Neural progenitor cell (in vitro differentiated cells): Measurements from ENCODE around the gene UNC13C. TPM values are rescaled to one million over a fixed set of nuclear protein-coding genes. Genes with fewer than 3 reads are reported as not detected.

ENCODE experiments used
- DNase-seq: peaks from one replicate; pipeline ENCODE4 v3.0.0-alpha.2; 2016; ENCODE audit warnings: low spot score
- H2AFZ ChIP-seq: fragments of 200-600 bp; sonication (generic); replicated peaks from 2 replicates; pipeline ENCODE4 v1.6.1; 2016; ENCODE audit warnings: antibody characterized with exemption
- H3F3A ChIP-seq: fragments of 200-600 bp; sonication (generic); 2 replicates; pipeline ENCODE4 v1.6.1; 2016; ENCODE audit warnings: antibody characterized with exemption, low read depth
- H3K27ac ChIP-seq: fragments of 200-600 bp; sonication (generic); 2 replicates; pipeline ENCODE4 v1.5.1; 2016; ENCODE audit warnings: mild to moderate bottlenecking
- H3K27me3 ChIP-seq: fragments of 200-600 bp; sonication (generic); 2 replicates; pipeline ENCODE4 v1.6.1; 2016; ENCODE audit warnings: mild to moderate bottlenecking, moderate library complexity
- H3K36me3 ChIP-seq: fragments of 200-600 bp; sonication (generic); 2 replicates; pipeline ENCODE4 v1.5.1; 2016
- H3K4me1 ChIP-seq: fragments of 200-600 bp; sonication (generic); 2 replicates; pipeline ENCODE4 v1.6.1; 2016; ENCODE audit warnings: mixed run types
- H3K4me2 ChIP-seq: fragments of 200-600 bp; sonication (generic); 2 replicates; pipeline ENCODE4 v1.6.1; 2016
- H3K4me3 ChIP-seq: fragments of 200-600 bp; sonication (generic); 2 replicates; pipeline ENCODE4 v1.5.1; 2016
- H3K79me2 ChIP-seq: fragments of 200-600 bp; sonication (generic); 2 replicates; pipeline ENCODE4 v1.6.1; 2016; ENCODE audit warnings: low read depth
- H3K9ac ChIP-seq: fragments of 200-600 bp; sonication (generic); 2 replicates; pipeline ENCODE4 v1.6.1; 2016
- H3K9me3 ChIP-seq: fragments of 200-600 bp; sonication (generic); 2 replicates; pipeline ENCODE4 v1.5.1; 2016; ENCODE audit warnings: low read depth
- H4K20me1 ChIP-seq: fragments of 200-600 bp; sonication (generic); 2 replicates; pipeline ENCODE4 v1.6.1; 2016; ENCODE audit warnings: low read depth
- H3K27ac Mint-ChIP-seq: 3 replicates; pipeline ENCODE4 v1.8.0; 2021; ENCODE audit warnings: mixed read lengths
- H3K27me3 Mint-ChIP-seq: 2 replicates; pipeline ENCODE4 v1.8.0; 2022; ENCODE audit warnings: low read depth, mild to moderate bottlenecking, inconsistent platforms, moderate library complexity, mixed read lengths; ENCODE audit not compliant: insufficient read depth
- H3K36me3 Mint-ChIP-seq: 3 replicates; pipeline ENCODE4 v1.8.0; 2021; ENCODE audit warnings: mixed read lengths
- H3K4me1 Mint-ChIP-seq: 3 replicates; pipeline ENCODE4 v1.8.0; 2021; ENCODE audit warnings: mixed read lengths
- H3K4me3 Mint-ChIP-seq: 3 replicates; pipeline ENCODE4 v1.8.0; 2021; ENCODE audit warnings: mild to moderate bottlenecking, moderate library complexity, mixed read lengths
- H3K9me3 Mint-ChIP-seq: 3 replicates; pipeline ENCODE4 v1.8.0; 2020; ENCODE audit warnings: mixed read lengths
- EZH2 ChIP-seq: fragments of 200-600 bp; sonication (generic); IDR thresholded peaks from 2 replicates; pipeline ENCODE4 v1.6.1; 2017; ENCODE audit warnings: antibody characterized with exemption, mild to moderate bottlenecking, moderate library complexity
- EZH2phosphoT487 ChIP-seq: fragments of 200-600 bp; sonication (generic); IDR thresholded peaks from 2 replicates; pipeline ENCODE4 v1.6.1; 2017; ENCODE audit warnings: antibody characterized with exemption
- total RNA-seq: library from RNA; depleted of rRNA; stranded (reverse); fragments of >200 nt; gene quantifications from 2 replicates; pipeline ENCODE4 v1.2.3, GENCODE V29; 2015; ENCODE audit warnings: low replicate concordance
- TF ChIP-seq, protein P1 (sequence below): fragments of 200-600 bp; sonication (generic); IDR thresholded peaks from 2 replicates; pipeline ENCODE4 v1.5.1; 2017; ENCODE audit warnings: antibody characterized with exemption, mild to moderate bottlenecking

Gene UNC13C
- total RNA-seq, 1 donor from 2014 or later = not detected

DNA sequence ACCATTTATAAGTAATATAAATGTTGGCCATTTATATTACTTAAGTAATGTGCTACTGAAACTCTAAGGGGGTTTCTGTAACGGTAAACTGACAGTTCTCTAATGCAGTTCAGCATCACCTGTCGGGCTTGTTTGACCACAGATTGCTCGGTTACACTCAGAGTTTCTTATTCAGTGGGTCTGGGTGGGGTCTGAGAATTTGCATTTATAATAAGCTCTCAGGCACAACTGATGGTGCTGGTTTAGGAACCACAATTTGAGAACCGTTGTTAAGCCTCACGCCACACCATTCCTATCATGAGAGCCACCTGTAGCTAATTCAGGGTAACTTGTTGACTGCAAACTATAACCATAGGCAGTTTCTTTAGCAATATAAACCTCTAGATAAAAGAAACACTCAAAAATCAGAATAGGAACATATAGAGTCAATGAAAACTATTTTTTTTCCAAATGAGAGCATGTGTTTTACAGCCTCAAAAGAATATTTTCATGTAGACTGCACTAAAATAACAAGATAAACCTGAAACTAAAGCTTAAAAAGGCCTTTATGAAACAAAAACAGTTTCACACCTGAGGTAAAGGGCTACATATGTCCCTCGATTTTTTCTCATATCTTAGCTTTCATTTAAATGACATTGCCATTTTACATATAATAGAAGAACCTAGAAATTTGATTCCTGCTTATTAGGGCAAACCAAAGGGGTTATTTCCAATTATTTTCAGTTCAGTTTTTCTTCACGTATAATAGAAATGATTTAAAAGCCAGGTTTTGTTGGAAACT lies 604.8 kb downstream of the UNC13C start:
- Mint-ChIP-seq H3K27me3 (no peaks in the 10 kb centered on the region), H3K9me3 (no peaks in the 10 kb centered on the region), H3K27ac (no peak overlapping the region), H3K4me3 (no peak overlapping the region), H3K4me1 (no peaks in the 10 kb centered on the region), H3K36me3 (no peaks in the 10 kb centered on the region)
- no peak overlapping the region for H3K9ac ChIP-seq
- H3K4me1 ChIP-seq = no peaks in the 10 kb centered on the region
- no peak overlapping the region for H3K4me3 ChIP-seq
- no peaks in the 10 kb centered on the region for H3K36me3 ChIP-seq
- peaks cover 16% of the 10 kb centered on the region for H3K9me3 ChIP-seq
- DNase-seq = no peak
- H3F3A ChIP-seq = no peaks in the 10 kb centered on the region
- H3K27me3 ChIP-seq = no peaks in the 10 kb centered on the region
- no peaks in the 10 kb centered on the region for H4K20me1 ChIP-seq
- no peak overlapping the region for H2AFZ ChIP-seq
- H3K79me2 ChIP-seq = no peaks in the 10 kb centered on the region
- TF ChIP-seq, protein P1, sequence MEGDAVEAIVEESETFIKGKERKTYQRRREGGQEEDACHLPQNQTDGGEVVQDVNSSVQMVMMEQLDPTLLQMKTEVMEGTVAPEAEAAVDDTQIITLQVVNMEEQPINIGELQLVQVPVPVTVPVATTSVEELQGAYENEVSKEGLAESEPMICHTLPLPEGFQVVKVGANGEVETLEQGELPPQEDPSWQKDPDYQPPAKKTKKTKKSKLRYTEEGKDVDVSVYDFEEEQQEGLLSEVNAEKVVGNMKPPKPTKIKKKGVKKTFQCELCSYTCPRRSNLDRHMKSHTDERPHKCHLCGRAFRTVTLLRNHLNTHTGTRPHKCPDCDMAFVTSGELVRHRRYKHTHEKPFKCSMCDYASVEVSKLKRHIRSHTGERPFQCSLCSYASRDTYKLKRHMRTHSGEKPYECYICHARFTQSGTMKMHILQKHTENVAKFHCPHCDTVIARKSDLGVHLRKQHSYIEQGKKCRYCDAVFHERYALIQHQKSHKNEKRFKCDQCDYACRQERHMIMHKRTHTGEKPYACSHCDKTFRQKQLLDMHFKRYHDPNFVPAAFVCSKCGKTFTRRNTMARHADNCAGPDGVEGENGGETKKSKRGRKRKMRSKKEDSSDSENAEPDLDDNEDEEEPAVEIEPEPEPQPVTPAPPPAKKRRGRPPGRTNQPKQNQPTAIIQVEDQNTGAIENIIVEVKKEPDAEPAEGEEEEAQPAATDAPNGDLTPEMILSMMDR = no peak
- TF ChIP-seq EZH2 (no peak), EZH2phosphoT487 (no peak)
- no peak overlapping the region for H3K27ac ChIP-seq
- H3K4me2 ChIP-seq = no peak overlapping the region

DNA sequence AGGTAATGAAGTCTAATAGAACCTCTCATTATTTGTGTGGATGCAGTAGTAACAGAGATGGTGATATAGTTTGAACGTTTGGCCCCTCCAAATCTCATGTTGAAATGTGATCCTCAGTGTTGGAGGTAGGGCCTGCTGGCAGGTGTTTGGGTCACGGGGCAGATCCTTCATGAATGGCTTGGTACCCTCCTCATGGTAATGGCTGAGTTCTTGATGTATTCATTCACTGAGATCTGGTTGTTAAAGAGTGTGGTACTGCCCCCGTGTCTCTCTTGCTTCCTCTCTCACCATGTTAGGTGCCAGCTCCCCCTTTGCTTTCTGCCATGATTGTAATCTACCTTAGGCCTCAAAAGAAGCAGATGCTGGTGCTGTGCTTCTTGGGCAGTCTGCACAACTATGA lies 606.8 kb downstream of the UNC13C start:
- H3K27ac ChIP-seq = no peak overlapping the region
- no peaks in the 10 kb centered on the region for H4K20me1 ChIP-seq
- H3K79me2 ChIP-seq = no peaks in the 10 kb centered on the region
- H3F3A ChIP-seq = no peaks in the 10 kb centered on the region
- no peaks in the 10 kb centered on the region for H3K9me3 Mint-ChIP-seq
- no peaks in the 10 kb centered on the region for H3K4me1 Mint-ChIP-seq
- no peak overlapping the region for H3K4me3 ChIP-seq
- H3K27ac Mint-ChIP-seq = no peak overlapping the region
- no peaks in the 10 kb centered on the region for H3K27me3 Mint-ChIP-seq
- H3K36me3 Mint-ChIP-seq = no peaks in the 10 kb centered on the region
- no peak for DNase-seq
- no peaks in the 10 kb centered on the region for H3K27me3 ChIP-seq
- no peak overlapping the region for H3K9ac ChIP-seq
- no peak overlapping the region for H3K4me2 ChIP-seq
- H3K4me3 Mint-ChIP-seq = no peak overlapping the region
- no peak overlapping the region for H2AFZ ChIP-seq
- peaks cover 11% of the 10 kb centered on the region for H3K9me3 ChIP-seq
- no peaks in the 10 kb centered on the region for H3K36me3 ChIP-seq
- TF ChIP-seq EZH2 (no peak), EZH2phosphoT487 (no peak)
- TF ChIP-seq, protein P1 = no peak
- no peaks in the 10 kb centered on the region for H3K4me1 ChIP-seq

DNA sequence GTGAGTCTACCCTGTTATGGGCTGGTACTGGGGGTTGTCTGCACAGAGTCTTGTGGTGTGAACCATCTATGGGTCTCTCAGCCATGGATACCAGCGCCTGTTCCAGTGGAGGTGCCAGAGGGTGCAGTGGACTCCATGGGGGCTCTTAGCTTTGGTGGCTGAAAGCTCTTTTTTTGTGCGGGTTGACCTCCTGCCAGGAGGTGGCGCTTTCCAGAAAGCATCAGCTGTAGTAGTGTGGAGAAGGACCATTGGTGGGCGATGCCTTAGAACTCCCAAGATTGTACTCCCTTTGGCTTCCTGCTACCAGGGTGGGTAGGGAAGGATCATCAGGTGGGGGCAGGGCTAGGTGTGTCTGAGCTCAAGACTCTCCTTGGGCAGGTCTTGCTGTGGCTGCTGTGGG lies 615.9 kb downstream of the UNC13C start:
- H3K36me3 ChIP-seq = no peaks in the 10 kb centered on the region
- no peak overlapping the region for H3K27ac Mint-ChIP-seq
- no peaks in the 10 kb centered on the region for H3K4me1 ChIP-seq
- no peak overlapping the region for H3K9ac ChIP-seq
- no peaks in the 10 kb centered on the region for H3K27me3 Mint-ChIP-seq
- no peak overlapping the region for H3K4me2 ChIP-seq
- H3K4me3 Mint-ChIP-seq = no peak overlapping the region
- TF ChIP-seq, protein P1 = no peak
- TF ChIP-seq EZH2phosphoT487 = no peak
- no peak for TF ChIP-seq EZH2
- no peaks in the 10 kb centered on the region for H3K36me3 Mint-ChIP-seq
- no peak overlapping the region for H2AFZ ChIP-seq
- DNase-seq = no peak
- no peaks in the 10 kb centered on the region for H3K27me3 ChIP-seq
- H3K4me3 ChIP-seq = no peak overlapping the region
- H3K27ac ChIP-seq = no peak overlapping the region
- H3F3A ChIP-seq = no peaks in the 10 kb centered on the region
- no peaks in the 10 kb centered on the region for H4K20me1 ChIP-seq
- peaks cover 9% of the 10 kb centered on the region for H3K9me3 ChIP-seq
- no peaks in the 10 kb centered on the region for H3K79me2 ChIP-seq
- peaks cover 9% of the 10 kb centered on the region for H3K9me3 Mint-ChIP-seq
- no peaks in the 10 kb centered on the region for H3K4me1 Mint-ChIP-seq
